Occipital lobe (tissue), 2 donors: Measurements from ENCODE around the gene NFATC1. TPM values are rescaled to one million over a fixed set of nuclear protein-coding genes. Genes with fewer than 3 reads are reported as not detected.

Experiments
- DNase-seq: peaks from one replicate; lab custom pipeline; 2025; lab: John Stamatoyannopoulos, UW
- total RNA-seq: library from RNA; depleted of rRNA; stranded (reverse); fragments of >200 nt; gene quantifications from one replicate; pipeline ENCODE4 v1.2.3, GENCODE V29; 2014

Gene NFATC1
- total RNA-seq, 1 donor from 2014 or later = 0.16 TPM

GRCh38 chr18:79506191-79507075 lies 110.7 kb downstream of the NFATC1 start:
- no peak for DNase-seq

- peak; percentile 24 for DNase-seq
These were observed 111.4 kb downstream of the NFATC1 start for GRCh38 chr18:79507076-79507545.

- DNase-seq = peak; percentile 38
These were observed 112.1 kb downstream of the NFATC1 start for GRCh38 chr18:79507546-79508480.

GRCh38 chr18:79508565-79509535 lies 113.1 kb downstream of the NFATC1 start:
- DNase-seq = no peak

- no peak for DNase-seq
These were observed 113.8 kb downstream of the NFATC1 start for GRCh38 chr18:79509536-79509930.

- DNase-seq = no peak
These were observed 114.4 kb downstream of the NFATC1 start for GRCh38 chr18:79510046-79510685.

GRCh38 chr18:79510731-79511241 lies 115.1 kb downstream of the NFATC1 start:
- DNase-seq = no peak

GRCh38 chr18:79511271-79511670 lies 115.5 kb downstream of the NFATC1 start:
- no peak for DNase-seq

GRCh38 chr18:79511671-79512301 lies 116.1 kb downstream of the NFATC1 start:
- no peak for DNase-seq

GRCh38 chr18:79512461-79513380 lies 117.0 kb downstream of the NFATC1 start:
- no peak for DNase-seq

- DNase-seq = no peak
These were observed 117.8 kb downstream of the NFATC1 start for GRCh38 chr18:79513381-79514081.

- DNase-seq = no peak
These were observed 119.6 kb downstream of the NFATC1 start for GRCh38 chr18:79515331-79515730.

- DNase-seq = no peak
These were observed 120.2 kb downstream of the NFATC1 start for GRCh38 chr18:79515944-79516351.

GRCh38 chr18:79516441-79516931 lies 120.8 kb downstream of the NFATC1 start:
- no peak for DNase-seq

GRCh38 chr18:79517341-79517740 lies 121.6 kb downstream of the NFATC1 start:
- no peak for DNase-seq

GRCh38 chr18:79518028-79518682 lies 122.4 kb downstream of the NFATC1 start:
- no peak for DNase-seq

- no peak for DNase-seq
These were observed 123.0 kb downstream of the NFATC1 start for GRCh38 chr18:79518683-79519128.
